IPS-NIHi7 (cell line): ENCODE results near the gene ZNF583.
A peak's percentile ranks its signal among the peaks of the same experiment; 100 is the strongest.

ENCODE experiments used
- DNase-seq: peaks from one replicate; pipeline ENCODE4 v3.0.0; 2012; ENCODE audit warnings: mixed read lengths; ENCODE audit errors: extremely low spot score

Gene ZNF583

DNA sequence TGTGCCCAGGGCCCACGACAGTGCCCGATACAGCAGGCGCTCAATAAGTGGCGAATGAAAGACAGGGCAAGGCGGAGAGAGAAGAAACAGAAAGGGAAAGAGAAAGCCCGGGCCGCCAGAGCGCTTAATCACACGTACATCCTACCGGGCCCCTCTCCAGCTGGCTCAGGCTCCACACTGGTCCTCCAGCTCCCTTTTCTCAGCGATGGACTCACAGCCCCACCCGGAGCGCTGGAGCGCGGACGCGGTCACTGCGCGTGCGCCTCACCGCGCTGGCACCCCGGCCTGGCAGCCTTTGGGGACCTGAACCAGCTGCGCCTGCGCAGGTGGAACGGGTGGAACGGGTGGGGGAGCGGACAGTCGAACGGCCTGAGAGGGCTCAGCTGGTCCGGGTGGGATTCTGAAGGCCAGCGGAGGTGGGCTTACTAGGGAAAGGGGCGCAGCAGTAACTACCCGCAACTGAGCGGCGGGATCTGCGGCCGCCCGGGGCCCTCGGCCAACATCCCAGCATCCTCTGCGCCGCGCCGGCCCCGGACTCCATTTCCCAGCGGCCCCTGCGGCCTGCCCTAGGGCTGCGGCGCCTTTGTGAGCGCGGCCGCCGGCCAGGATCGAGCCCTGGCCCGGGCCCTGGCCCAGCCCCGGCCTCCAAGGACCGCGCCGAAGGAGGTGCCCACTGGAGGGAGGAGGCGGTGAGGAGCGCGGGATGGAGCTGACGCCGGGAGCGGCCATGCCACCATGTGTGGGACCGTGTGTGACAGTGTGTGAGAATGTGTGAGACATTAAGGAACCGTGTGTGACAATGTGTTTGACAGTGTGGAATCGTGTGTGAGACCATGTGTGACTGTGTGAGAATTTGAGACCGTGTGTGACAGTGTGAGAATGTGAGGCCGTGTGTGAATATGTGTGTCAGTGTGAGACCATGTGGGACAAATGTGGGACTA is at the start of gene ZNF583:
Gene ZNF583, plus strand, starts transcription at position 569 of the 941 bp plus-strand sequence. CDS start 2,783 bp downstream, outside the sequence.
- peak; percentile 93 for DNase-seq

DNA sequence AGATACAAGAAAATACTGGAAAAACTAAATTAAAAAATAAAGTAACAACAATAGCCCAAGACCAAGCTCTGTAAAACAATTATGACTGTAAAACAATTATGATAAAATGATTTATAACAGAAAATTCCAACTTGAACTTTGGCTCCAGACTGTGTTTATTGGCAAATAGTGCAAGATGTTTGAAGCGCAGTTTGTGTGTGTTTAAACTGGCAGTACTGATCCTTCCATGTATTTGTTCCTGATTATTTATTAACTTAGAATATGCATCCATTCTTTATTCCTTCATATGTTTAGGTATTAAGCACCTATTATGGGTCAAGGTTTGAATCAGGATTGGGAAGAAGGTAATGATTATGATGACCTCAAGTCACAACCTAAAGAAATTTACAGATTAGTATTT is 48.6 kb upstream of the ZNF583 start:
- DNase-seq: no peak

DNA sequence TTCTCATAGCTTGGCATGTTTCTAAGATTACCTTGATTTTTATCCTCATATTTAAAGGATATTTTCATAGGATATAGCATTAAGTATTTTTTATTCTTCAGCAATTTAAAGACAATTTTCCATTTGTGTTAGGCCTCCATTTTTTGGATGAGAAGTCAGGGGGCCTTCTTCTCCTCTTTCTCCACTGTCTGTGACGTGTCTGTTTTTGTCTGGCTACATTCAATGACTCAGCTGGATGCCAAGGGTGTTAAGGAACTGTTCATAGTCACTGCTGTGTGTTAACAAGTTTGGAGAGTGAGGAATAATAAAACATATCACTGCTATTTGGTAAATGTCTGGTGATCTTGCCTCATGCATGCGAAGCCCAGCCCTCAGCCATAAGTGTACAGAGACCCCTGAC is 47.2 kb upstream of the ZNF583 start:
- no peak for DNase-seq

DNA sequence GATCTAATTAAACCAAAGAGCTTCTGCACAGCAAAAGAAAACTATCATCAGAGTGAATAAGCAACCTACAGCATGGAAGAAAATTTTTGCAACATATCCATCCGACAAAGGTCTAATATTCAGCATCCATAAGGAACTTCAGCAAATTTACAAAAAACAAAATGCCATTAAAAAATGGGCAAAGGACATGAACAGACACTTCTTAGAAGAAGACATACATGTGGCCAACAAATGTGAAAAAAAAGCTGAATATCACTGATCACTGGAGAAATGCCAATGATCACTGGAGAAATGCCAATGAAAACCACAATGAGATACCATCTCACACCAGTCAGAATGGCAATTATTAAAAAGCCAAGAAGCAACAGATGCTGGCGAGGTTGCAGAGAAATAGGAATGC is 43.3 kb upstream of the ZNF583 start:
- no peak for DNase-seq

GRCh38 chr19:56367829-56368711 is 36.1 kb upstream of the ZNF583 start:
- peak; percentile 90 for DNase-seq

DNA sequence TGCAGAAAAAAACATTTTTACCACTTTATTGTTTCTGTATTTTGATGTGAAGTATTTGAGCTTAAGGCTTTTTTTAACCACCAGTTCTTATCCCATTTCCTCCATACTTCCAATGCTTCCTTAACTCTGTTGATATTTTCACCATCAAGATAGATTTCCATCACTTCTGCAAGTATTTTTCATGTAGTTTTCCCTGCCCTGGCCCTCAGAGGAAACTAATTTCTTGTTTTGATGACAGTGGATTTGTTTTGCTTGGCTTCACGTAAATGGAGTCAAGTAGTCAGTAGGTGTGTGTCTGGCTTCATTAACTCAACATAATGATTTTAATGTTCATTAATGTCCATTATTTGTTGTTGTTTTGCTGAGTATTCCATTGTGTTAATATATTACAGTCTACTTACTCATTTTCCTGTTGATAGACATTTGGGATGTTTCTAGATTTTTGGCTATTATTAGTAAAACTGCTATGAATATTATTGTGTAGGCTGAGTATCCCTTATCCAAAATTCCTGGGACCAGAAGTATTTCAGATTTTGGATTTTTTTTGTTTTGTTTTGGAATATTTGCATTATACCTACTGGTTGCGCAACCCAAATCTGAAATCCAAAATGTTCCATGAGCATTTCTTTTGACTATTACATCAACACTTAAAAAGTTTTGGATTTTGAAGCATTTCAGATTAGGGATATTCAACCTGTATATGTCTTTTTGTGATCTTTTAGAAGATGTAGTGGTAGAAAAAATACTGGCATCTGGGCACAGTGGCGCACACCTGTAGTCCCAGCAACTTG is 34.1 kb upstream of the ZNF583 start:
- no peak for DNase-seq

GRCh38 chr19:56372281-56372680 is 31.9 kb upstream of the ZNF583 start:
- DNase-seq: no peak

DNA sequence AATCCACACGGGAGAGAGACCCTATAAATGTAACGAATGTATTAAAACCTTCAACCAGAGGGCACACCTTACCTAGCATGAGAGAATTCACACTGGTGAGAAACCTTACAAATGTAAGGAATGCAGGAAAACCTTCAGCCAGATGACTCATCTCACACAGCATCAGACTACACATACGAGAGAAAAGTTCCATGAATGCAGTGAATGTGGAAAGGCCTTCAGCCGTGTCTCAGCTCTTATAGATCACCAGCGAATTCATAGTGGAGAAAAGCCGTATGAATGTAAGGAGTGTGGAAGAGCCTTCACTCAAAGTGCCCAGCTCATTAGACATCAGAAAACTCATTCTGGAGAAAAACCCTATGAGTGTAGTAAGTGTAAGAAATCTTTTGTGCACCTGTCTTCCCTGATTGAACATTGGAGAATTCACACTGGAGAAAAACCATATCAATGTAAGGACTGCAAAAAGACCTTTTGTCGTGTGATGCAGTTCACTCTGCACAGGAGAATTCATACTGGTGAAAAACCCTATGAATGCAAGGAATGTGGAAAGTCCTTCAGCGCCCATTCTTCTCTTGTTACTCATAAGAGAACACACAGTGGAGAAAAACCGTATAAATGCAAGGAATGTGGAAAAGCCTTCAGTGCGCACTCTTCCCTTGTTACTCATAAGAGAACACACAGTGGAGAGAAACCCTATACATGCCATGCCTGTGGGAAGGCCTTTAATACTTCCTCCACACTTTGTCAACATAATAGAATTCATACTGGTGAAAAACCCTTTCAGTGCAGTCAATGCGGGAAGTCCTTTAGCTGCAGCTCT is 26.8 kb upstream of the ZNF583 start:
- DNase-seq: no peak

- no peak for DNase-seq
Measured at GRCh38 chr19:56383826-56384605, 20.1 kb upstream of the ZNF583 start.

DNA sequence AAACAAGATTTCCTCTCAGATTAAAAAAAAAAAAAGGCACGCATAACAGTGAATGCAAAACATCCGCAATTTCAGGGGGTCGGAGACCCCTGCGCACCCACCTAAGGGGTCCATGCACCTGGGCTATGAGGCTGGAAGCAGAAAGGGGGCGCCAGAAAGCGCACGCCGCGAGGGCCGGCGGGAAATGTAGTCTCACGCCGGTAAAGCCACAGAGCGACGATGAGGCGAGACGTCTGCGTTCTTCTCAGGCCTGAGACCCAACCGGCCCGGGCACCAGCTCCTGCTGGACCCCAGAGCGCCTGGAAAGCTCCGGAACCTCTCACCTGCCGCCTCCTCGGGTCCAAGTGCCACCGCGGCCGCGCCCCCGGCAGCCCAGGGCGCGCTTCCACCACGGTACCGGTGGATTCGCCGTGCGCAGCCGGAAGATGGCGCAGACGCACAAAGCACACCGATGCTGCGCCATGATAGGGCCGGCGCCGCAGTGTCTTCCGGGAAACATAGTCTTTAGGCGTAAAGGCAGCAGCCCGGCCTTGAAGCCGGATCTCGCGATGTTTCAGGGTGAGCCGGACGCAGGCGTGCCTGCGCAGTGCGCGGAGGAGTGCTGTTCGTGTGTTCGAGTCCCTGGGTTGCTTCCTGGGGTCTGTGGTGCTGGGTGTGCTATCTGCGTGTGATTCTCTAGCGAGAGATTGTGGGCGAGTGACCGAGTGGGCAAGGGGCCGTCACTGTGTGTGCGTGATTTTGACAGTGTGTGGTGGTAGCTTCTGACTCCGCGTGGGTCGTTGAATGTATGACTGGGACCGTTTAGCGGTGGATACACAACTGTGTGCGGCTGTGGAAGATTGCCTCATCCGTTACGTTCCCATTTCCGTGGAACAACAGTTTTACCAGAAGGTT is 10.8 kb upstream of the ZNF583 start, which contains the start of gene ZNF582:
Gene ZNF582, minus strand, starts transcription at position 416 of the 894 bp plus-strand sequence. CDS start 1,782 bp downstream, outside the sequence.
- peak; percentile 97 for DNase-seq

DNA sequence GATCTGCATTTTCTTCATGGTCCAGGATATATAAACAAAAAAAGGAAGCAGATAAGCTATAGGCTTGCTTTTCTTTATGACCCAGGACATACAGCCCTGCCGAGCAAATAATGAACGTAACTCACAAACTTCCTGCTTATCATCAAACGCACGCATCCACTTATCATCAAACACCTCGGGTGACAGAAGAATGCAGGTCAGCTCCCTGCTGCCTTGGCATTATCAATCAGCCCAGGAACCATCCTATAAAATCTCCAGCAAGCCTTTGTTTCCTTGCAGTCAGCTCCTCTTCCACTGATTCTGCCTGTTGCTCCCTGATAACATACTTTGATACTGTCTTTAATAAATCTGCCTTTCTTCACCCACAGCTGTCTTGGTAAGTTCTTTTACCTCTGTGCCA is 5.3 kb upstream of the ZNF583 start:
- DNase-seq: no peak

DNA sequence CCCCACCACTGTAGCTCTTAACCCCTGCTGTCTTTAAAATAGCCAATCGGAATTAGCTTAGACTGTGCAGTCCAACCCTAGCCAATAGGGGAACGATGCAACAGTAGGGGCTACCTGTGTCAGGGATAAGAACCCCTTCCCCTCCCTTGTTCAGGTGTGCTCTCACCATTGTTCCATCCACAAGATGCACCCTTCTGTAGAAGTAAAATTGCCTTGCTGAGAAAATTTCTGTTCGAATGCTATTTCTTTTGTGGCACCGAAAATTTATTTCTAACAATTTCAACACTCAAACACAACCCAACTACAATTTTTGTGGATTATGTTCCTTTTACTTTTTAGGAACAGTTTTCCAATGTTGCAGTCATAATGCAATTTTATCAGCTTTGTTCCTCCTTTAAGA is 3.6 kb upstream of the ZNF583 start:
- no peak for DNase-seq

DNA sequence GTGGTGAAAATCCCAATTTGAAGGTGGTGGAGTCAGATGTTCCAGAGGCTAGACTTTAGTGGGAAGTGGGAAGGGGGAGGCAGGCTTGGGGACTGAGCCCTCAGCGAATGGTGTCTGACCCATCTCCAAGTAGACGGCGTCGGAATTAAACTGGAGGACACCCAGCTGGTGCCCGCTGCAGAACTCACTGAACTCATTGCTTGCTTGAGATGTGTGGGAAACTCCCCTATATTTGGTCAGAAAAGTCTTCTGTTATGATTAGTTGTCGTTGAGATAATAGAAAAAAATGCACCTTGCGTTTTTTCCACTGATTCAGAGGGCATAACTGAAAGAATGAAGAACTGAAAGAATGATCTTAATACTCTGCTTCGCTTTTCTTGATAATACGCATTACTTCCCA is 871 bp upstream of the ZNF583 start:
- DNase-seq: no peak

- no peak for DNase-seq
Measured at GRCh38 chr19:56404705-56405056, 549 bp downstream of the ZNF583 start.

DNA sequence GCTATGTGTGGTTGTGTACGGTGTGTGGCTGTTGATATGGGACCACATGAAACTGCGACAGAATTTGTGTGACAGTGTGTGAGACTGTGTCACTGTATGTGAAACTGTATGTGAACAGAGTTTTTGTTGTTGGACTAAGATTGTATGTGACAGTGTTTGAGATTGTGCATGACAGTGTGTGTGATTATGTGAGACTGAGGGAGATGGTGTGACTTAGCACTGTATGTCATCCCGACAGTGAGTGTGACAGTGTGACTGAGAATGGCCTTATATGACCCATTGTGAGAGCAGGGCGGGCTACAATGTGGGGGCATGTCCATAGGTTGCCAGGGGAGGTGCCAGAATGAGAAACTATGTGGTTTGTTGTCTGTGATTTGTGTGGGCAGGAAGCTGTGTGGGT is 930 bp downstream of the ZNF583 start:
- no peak for DNase-seq

DNA sequence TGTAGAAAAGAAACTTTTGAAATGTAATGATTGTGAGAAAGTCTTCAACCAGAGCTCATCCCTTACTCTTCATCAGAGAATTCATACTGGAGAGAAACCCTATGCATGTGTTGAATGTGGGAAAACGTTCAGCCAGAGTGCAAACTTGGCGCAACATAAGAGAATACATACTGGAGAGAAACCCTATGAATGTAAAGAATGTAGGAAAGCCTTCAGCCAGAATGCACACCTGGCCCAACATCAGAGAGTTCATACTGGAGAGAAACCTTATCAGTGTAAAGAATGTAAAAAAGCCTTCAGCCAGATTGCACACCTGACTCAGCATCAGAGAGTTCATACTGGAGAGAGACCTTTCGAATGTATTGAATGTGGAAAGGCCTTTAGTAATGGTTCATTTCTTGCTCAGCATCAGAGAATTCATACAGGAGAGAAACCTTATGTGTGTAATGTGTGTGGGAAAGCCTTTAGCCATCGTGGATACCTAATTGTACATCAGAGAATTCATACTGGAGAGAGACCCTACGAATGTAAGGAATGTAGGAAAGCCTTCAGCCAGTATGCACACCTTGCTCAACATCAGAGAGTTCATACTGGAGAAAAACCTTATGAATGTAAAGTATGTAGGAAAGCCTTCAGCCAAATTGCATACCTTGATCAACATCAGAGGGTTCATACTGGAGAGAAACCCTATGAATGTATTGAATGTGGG is 19.3 kb downstream of the ZNF583 start:
- DNase-seq: no peak

GRCh38 chr19:56423985-56424353 is 19.8 kb downstream of the ZNF583 start:
- no peak for DNase-seq

DNA sequence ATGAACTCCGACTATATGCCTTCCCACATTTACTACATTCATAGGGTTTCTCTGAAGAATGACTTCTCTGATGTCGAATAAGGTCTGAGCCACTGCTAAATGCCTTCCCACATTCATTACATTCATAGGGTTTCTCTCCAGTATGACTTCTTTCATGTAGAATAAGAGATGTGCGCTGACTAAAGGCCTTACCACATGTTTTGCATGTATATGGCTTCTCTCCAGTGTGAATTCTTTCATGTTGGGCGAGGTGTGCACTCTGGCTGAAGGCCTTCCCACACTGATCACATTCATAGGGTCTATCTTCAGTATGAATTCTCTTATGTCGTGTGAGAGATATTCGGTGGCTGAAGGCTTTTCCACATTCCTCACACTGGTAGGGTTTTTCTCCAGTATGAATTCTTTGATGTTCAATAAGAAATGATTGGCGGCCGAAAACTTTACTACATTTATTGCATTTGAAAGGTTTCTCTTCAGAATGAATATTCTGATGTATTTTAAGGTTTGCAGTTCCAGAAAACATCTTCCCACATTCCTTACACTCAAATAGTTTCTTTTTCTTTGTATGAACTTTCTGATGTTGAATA is 37.2 kb downstream of the ZNF583 start:
- DNase-seq: no peak
